Ramos (cell line): ENCODE results near the gene MAPK8.
"Not testable (repeated sequence)": the region's sequence is repeated elsewhere in the genome, so short reads cannot be mapped to it uniquely, and the experiment has no call there.

Source experiments
- in situ Hi-C: fragments of 300-500 bp; cut with MboI; formaldehyde crosslinking; loops from one replicate; pipeline ENCODE4 v1.14.3; 2022; ENCODE audit warnings: low sequenced_read_pairs; ENCODE audit not compliant: unreplicated experiment

MAPK8 gene

GRCh38 chr10:48306265-48306869 is at the start of gene MAPK8:
Gene MAPK8 (plus strand): TSS chr10:48306677. CDS start chr10:48401661, 94,984 bp downstream.
- in situ Hi-C loops = no loop called here

GRCh38 chr10:48257407-48257961 is 49.0 kb upstream of the MAPK8 start:
- in situ Hi-C loops = no loop called here

GRCh38 chr10:48258105-48258504 is 48.4 kb upstream of the MAPK8 start:
- in situ Hi-C loops = no loop called here

GRCh38 chr10:48266528-48266927 is 39.9 kb upstream of the MAPK8 start:
- in situ Hi-C loops = no loop called here

- in situ Hi-C loops = no loop called here
These were observed 35.3 kb upstream of the MAPK8 start for GRCh38 chr10:48271047-48271730.

- in situ Hi-C loops = no loop called here
These were observed 33.8 kb upstream of the MAPK8 start for GRCh38 chr10:48272682-48273081.

- in situ Hi-C loops = no loop called here
These were observed 32.7 kb upstream of the MAPK8 start for GRCh38 chr10:48273741-48274140.

- in situ Hi-C loops = no loop called here
These were observed 31.8 kb upstream of the MAPK8 start, which contains the start of gene FRMPD2 for GRCh38 chr10:48274636-48275035. Gene FRMPD2 (minus strand): TSS chr10:48274696. CDS start chr10:48274567, 129 bp downstream.

- in situ Hi-C loops = no loop called here
These were observed 29.4 kb upstream of the MAPK8 start for GRCh38 chr10:48277093-48277492.

- in situ Hi-C loops = no loop called here
These were observed 27.3 kb upstream of the MAPK8 start for GRCh38 chr10:48279081-48279751.

GRCh38 chr10:48281697-48282096 is 24.8 kb upstream of the MAPK8 start:
- in situ Hi-C loops = not testable (repeated sequence)

GRCh38 chr10:48282829-48283228 is 23.6 kb upstream of the MAPK8 start:
- in situ Hi-C loops = no loop called here

- in situ Hi-C loops = no loop called here
These were observed 22.4 kb upstream of the MAPK8 start for GRCh38 chr10:48284002-48284546.

GRCh38 chr10:48284811-48285210 is 21.7 kb upstream of the MAPK8 start:
- in situ Hi-C loops = no loop called here

- in situ Hi-C loops = no loop called here
These were observed 20.8 kb upstream of the MAPK8 start for GRCh38 chr10:48285710-48286109.

- in situ Hi-C loops = no loop called here
These were observed 20.1 kb upstream of the MAPK8 start for GRCh38 chr10:48286356-48286755.

- in situ Hi-C loops = no loop called here
These were observed 18.8 kb upstream of the MAPK8 start for GRCh38 chr10:48287417-48288391.

- in situ Hi-C loops = no loop called here
These were observed 17.8 kb upstream of the MAPK8 start for GRCh38 chr10:48288661-48289060.

- in situ Hi-C loops = no loop called here
These were observed 16.8 kb upstream of the MAPK8 start for GRCh38 chr10:48289501-48290238.
